ENCODE data around the gene REEP3. TPM values are rescaled to one million over a fixed set of nuclear protein-coding genes. Genes with fewer than 3 reads are reported as not detected.
"Not testable (repeated sequence)": the region's sequence is repeated elsewhere in the genome, so short reads cannot be mapped to it uniquely, and the experiment has no call there.

REEP3 gene, protein sequence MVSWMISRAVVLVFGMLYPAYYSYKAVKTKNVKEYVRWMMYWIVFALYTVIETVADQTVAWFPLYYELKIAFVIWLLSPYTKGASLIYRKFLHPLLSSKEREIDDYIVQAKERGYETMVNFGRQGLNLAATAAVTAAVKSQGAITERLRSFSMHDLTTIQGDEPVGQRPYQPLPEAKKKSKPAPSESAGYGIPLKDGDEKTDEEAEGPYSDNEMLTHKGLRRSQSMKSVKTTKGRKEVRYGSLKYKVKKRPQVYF
- polyA plus RNA-seq (ENCODE audit: insufficient read length), result 12.4 TPM

DNA sequence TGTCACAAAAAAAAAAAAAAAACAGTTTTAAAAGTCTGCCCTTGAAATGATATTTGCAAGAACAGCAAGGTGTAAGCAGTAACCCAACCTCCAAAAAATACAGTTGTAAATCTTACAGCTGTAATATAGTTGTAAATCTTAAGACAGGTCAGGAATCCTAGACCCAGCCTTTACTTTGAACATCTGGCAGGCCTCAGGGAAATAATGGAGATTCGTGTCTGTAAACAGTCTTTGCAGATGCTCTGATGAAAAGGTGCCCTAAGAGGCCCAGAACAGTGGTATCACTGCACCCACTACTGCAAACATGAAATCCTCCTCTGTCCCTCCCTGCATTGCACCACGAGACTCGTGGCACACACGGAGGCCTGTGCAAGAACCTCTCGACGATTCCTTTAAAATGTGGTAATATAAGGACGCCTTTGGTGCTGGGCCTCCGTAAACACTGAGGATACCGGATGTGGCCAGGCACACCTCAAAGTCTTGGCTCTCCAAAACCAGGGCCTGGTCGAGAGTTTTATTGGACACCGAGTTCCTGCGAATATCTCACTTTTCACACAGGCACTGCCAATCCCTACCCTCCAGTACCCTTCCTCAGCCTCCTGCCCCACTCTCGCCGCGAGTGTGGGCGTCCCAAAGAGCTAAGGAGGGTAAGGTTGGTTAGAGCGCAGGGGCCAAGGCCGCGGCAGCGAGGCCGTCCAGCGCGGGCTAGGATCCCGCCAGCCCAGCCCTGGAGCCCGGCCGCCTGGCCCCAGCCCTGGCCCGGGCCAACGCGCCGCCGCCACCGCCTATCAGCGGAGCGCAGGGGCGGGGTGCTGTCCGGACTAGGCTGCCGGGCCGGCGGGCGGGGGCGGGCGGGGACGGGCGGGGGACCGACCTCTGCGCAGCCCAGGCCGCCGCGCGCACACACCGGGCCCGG is at the start of gene REEP3:
REEP3 (plus strand) TSS at position 902 of the 916 bp plus-strand sequence. CDS start 145 bp downstream, outside the sequence.
- DNase-seq, result peak; percentile 68

DNA sequence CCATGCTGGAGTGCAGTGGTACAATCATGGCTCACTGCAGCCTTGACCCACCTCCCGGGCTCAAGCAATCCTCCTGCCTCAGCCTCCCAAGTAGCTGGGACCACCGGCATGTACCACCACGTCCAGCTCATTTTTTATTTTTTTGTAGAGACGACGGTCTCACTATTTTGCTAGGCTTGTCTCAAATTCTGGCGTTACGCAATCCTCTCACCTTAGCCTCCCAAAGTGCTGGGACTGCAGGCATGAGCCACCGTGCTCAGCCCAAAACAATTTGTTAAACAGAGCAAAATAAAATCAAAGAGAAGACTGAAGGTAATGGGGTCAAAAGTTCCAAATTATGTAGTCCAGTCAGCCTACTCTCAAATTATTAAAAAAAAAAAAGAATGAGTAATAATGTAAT is 46.7 kb upstream of the REEP3 start:
- DNase-seq, result no peak

DNA sequence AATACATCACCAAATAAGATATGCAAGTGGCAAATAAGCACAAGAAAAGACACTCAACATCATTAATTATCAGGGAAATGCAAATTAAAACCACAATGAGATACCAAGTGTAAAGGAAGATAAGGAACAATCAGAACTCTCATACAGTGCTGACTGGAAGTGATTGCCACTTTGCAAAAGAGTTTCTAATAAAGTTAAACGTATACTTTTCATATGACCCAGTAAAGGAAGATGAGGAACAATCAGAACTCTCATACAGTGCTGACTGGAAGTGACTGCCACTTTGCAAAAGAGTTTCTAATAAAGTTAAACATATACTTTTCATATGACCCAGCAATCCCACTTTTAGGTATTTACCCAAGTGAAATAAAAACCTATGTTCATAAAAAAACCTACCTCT is 43.3 kb upstream of the REEP3 start:
- no peak for DNase-seq

DNA sequence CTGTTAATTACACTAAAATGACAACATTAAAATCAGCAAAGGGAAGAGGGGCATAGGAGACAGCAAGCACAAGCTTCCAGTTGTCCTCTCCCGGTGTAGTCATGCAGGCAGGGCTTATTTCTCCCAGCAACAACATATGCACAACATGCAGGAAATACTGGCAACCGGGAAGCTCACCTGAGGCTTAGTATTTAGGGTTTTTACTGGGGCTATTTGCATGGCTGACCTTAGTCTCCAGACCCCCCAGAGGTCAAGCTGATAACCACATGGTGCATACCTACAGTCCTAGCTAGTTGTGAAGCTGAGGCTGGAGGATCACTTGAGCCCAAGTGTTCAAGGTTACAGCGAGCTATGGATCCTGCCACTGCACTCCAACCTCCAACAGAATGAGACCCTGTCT is 42.6 kb upstream of the REEP3 start:
- DNase-seq, result no peak

DNA sequence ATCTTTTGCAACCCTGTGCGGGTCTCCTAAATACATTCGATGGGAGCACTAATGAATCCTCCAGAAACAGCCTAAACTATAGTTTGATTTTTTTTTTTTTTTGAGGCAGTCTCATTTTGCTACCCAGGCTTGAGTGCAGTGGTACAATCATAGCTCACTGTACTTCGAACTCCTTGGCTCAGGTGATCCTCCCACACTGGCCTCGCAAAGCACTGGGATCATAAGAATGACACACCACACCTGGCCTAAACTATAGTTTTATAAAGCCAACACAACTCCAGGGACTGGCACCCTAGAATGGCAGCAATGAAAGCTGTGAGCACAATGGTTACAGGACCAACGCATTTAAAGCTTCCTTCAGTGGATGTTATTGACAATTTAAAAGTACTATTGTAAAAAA is 41.0 kb upstream of the REEP3 start:
- DNase-seq, result no peak

DNA sequence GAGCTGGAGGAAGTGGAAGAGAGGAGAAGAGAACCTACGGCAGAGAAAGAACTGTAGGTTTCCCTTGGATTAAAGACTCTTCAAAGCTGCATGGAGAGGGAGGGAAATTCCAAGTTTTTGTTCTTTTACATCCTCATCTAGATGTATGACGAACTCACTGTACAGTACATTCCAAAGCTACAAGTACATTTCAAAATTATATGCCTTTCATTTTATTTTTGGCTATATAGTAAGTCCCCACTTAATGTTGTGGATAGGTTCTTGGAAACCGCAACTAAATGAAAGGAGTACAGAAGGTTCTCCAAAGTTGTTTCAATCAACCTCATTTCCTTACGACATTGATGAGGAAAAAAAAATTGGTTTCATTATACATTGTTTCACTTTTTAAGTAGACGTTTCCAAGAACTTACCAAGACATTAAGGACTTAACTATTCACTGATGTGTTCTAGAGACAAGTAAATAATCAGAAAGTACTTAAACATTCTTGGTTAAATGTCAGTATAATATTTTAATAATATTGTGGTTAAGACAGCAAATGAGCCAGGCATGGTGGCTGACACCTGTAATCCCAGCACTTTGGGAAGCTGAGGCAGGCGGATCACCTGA is 39.3 kb upstream of the REEP3 start:
- no peak for DNase-seq

DNA sequence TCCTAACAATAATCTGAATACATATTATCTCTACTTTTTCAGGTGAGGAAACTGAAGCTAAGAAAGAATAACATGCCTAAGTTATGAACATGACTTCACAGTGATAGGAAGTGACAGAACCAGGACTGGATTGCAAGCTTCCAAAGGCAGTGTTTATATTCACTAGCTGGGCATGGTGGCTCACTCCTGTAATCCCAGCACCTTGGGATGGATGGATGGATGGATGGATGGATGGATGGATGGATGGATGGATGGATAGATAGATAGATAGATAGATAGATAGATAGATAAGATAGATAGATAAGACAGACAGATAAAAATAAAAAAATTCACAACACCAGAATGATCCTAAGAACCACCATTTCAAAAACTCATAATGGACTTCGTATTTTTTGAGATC is 37.2 kb upstream of the REEP3 start:
- DNase-seq, result no peak

DNA sequence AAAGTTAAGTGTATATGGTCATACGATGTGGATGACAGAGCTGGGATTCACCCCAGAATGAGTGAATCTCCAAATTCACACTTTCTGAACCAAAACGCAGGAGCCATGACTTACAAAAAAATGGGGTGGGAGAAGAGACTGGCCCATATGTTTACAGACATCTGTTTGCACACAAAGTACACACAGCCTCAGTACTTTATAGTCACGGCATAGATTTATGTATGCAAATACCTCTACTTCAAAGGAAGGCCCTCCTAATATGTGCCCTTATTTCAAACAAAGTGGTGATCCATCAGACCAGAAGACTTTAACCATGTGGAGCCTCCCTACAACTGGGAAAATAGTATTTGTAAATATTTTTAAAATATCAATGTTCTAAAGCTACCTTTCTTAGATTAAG is 33.2 kb upstream of the REEP3 start:
- no peak for DNase-seq

DNA sequence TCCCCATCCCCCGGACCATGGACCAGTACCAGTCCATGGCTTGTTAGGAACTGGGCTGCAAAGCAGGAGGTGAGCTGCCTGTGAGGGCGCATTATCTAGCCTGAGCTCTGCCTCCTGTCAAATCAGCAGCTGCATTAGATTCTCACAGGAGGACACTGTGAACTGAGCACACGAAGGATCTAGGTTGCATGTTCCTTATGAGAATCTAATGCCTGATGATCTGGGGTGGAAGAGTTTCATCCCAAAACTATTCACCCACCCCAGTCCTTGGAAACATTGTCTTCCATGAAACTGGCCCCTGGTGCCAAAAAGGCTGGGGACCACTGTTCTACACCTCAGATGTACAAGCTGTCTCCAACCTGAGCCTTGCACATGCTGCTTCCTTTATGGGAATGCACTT is 31.4 kb upstream of the REEP3 start:
- no peak for DNase-seq

DNA sequence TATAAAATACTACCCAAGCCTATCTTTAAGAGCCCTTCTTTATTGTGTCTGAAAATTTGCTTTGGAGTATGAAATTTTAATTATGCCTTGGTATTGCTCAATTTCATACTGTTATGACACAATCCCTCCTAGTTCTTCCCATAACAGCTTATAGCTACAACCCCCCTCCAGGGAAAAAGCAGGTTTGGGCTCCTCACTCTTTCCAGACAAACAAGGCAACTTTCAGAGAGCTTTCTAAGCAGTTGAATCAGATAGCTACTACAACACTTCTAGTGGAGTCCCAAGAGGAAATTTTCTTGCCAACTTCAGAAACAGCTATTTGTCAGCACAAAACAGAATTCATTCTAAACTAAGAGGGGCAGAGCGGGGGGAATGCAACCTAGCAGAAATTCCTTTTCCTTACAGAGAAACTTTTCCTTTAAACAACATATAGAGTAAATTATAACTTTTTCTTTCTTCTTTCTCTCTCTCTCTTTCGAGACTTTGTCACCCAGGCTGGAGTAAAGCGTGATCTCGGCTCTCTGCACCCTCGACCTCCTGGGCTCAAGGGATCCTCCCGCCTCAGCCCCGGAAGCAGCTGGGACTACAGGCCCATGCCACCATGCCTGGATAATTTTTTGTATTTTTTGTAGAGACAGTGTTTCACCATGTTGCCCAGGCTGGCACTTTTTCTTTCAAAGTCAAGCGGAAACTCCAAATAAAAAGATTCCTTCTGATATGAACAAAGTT is 29.4 kb upstream of the REEP3 start:
- DNase-seq, result peak; percentile 74

DNA sequence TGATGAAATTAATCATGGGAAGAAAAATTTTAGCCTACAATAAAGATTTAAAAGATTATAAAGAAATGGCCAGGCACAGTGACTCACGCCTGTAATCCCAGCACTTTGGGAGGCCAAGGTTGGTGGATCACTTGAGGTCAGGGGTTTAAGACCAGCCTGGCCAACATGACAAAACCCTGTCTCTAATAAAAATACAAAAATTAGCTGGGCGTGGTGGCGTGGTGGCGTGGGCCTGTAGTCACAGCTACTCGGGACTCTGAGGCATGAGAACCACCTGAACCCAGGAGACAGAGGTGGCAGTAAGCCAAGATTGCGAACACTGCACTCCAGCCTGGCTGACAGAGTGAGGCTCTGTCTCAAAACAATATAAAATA is 28.9 kb upstream of the REEP3 start:
- not testable (repeated sequence) for DNase-seq

DNA sequence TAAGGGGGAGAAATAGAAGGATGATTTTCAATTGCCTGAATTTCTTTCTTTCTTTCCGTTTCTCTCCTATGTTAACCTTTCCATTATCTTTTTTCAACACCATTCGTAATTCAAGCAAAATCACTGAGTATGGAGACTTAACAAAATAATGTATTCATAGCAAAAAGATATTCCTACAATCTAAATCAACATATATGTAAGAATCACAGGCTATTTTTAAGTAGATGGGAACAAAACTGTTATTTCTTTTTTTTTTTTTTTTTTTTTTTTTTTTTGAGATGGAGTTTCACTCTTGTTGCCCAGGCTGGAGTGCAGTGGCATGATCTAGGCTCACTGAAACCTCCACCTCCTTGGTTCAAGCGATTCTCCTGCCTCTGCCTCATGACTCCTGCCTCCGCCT is 28.2 kb upstream of the REEP3 start:
- no peak for DNase-seq

DNA sequence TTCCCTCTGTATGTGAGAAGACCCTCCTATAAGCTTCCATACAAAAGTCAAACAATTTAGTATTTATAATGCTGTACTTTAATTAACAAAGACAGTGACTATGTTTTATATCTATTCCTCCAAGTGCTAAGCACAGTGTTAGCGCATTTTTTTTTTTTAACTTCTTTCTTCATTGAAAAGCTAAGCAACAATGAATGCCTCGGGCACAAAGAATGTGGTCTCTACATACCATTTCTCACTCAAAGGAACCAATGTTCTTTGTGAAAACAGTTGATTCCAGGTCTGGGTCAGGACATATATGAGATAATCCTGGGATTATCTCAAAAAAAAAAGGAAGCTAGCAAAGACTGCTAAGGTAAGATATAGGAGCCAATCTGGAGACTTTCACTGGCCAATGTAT is 26.2 kb upstream of the REEP3 start:
- no peak for DNase-seq

DNA sequence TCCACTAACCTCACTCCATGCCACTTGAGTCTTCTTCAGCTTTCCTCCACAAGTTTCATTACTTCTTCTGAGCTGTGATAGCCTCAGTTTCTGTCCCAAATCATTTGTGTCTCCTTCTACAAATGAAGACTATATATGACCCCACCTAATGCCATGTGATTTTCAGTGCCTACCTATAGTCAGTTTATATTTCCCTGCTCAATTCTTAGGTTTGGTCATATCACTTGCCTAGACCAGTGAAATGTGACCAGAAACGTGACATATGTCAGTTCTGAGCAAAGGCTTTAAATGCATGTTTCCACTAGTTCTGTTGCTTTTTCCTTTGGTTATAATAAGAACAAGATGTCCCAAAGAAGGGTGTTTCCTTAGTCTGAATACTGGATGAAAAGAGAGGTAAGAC is 24.6 kb upstream of the REEP3 start:
- DNase-seq, result no peak

DNA sequence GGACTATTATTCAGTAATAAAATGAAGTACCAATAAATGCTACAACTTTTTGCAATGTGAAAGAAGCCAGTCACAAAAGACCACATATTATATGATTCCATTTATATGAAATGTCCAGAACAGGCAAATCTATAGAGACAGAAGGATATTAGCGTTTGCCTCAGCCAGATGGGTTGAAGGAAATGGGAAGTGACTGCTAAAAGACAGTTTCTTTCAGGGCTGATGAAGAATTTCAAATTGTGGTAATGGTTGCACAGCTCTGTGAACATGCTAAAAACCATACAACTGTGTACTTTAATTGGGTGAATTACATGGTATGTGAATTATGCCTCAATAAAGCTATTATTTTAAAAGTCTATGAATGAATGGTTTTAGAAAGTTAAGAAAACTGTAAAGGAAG is 23.9 kb upstream of the REEP3 start:
- DNase-seq, result no peak

DNA sequence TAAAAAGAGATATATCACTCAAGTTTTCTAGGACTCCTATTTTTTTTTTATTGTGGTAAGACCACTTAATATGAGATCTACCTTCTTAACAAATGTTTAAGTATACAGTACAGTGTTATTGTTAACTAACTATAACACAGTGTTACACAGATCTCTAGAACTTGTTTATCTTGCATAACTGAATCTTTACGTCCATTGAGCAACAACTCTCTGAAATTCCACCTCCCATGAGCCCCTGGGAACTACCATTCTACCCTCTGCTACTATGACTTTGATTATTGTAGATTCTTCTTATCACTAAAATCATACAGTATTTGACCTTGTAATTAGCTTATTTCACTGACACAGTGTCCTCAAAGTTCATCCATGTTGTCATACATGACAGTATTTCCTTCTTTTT is 22.5 kb upstream of the REEP3 start:
- DNase-seq, result no peak

DNA sequence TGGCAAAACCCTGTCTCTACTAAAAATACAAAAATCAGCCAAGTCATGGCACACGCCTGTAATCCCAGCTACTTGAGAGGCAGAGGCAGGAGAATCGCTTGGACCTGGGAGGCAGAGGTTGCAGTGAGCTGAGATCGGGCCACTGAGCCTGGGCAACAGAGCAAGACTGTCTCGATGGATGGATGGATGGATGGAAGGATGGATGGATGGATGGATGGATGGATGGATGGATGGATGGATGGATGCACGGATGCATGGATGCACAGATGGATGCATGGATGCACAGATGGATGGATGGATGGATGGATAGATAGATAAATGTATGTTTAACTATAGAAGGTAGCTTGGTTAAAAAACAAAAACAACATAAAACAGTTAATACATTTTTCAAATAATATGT is 20.6 kb upstream of the REEP3 start:
- DNase-seq, result not testable (repeated sequence)

DNA sequence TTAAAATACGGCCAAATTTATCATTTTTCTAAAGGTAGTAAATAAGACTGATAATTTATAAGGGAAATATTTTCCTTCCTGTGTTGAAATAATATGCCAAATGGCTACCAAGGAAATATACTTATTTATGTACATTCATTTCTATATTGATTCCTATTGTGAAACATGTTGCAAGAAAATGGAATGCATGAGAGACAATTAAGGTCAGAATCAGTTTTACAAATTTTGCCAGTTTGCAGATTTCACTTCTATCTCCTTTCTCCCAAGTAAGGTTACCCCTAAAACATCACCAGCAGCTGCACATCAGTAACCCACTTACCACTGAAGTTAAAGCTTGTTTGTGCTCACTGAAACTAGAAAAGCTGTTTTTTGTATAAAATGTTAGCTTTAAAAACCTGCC is 19.2 kb upstream of the REEP3 start:
- DNase-seq, result no peak

DNA sequence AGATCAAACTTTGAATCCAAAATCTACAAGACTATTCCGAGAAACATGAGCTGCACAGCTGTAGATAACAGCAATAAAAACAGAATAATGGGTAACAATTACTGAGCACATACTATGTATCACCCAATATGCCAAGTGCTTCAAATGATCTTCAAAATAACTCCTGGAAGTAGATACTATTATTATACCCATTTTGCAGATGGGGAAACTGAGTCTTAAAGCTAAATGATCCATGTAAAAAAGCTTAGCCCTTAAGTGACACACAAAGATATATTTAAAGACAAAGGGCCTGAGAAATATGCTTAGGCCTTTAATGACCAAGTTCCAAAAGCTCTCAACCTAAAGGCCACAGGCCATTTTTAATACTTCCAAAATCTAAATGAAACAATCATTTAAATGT is 18.4 kb upstream of the REEP3 start:
- DNase-seq, result no peak

DNA sequence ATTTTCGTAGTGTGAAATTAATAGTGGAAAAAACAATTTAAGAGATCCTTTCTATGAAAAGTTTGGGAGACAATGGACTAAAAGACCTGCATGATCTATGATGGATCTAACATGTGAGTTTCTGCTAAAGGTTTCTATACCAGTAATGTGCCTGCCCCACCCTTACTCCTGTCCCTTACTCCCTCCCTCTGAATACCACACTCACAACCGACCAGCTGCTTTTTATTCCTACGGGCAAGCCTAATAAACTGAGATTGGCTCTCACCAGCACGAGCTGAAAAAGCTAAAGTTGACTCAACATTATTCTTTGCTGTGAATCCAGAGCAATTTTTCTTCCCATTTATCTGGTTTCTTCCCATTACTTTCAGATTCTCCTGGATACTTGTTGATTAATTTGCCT is 17.8 kb upstream of the REEP3 start:
- DNase-seq, result no peak

DNA sequence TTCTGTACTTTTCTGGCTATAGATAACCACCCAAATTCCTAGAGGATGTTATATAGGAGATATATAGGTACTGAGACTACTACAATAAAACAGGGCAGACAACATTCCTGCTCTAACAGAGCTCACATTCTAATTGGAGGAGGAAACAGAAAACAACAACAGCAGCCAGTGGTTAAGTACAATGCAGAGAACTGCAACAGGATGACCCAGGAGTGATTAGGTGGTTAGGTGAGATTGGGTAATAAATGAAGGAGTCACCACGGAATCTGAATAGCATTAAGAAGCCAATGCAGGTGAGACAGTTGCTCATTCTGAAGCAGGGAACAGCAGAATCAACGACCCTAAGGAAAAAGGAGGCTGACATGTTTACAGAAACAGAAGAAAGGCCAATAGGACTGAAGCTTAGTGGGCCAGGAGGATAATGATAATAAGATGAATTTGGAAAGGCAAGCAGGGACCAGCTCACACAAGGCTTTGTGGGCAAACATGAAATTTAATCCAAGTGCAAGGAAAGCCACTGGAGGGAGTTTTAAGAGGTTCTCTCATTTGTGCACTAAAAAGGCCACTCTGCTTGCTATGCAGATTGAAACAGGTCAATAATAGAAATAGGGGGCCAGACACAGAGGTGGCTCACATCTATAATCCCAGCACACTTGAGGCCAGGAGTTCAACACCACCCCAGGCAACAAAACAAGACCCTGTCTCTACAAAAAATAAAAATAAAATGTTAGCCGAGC is 16.9 kb upstream of the REEP3 start:
- DNase-seq, result no peak

DNA sequence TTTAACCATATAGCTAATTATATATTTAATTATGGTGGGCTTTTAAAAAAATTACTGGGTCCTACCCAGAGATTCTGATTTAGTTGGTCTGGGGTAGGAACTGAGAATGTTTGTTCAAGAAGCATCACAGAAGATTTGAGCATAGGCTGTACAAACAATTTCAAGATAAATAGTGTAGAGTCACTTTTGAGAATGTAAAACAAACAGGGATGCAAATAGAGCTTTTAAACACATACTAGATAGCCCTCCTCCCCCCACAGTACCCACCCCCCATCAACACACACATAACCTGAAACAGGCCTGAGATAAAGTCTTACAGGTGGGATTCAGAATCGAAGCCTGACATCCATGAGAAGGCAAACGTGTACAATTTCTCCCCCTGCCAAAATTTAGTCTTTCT is 15.6 kb upstream of the REEP3 start:
- no peak for DNase-seq

Measured in hindlimb muscle (tissue), 1 donor.